Hematopoietic multipotent progenitor cell treated with erythropoietin and hydrocortisone succinate and interleukin-3 and kit ligand, for 6 days (in vitro differentiated cells): ENCODE measurements around the gene RTN4R.

Source experiments
- DNase-seq: peaks from one replicate; pipeline ENCODE4 v3.0.0-alpha.2; 2015

RTN4R gene

DNA sequence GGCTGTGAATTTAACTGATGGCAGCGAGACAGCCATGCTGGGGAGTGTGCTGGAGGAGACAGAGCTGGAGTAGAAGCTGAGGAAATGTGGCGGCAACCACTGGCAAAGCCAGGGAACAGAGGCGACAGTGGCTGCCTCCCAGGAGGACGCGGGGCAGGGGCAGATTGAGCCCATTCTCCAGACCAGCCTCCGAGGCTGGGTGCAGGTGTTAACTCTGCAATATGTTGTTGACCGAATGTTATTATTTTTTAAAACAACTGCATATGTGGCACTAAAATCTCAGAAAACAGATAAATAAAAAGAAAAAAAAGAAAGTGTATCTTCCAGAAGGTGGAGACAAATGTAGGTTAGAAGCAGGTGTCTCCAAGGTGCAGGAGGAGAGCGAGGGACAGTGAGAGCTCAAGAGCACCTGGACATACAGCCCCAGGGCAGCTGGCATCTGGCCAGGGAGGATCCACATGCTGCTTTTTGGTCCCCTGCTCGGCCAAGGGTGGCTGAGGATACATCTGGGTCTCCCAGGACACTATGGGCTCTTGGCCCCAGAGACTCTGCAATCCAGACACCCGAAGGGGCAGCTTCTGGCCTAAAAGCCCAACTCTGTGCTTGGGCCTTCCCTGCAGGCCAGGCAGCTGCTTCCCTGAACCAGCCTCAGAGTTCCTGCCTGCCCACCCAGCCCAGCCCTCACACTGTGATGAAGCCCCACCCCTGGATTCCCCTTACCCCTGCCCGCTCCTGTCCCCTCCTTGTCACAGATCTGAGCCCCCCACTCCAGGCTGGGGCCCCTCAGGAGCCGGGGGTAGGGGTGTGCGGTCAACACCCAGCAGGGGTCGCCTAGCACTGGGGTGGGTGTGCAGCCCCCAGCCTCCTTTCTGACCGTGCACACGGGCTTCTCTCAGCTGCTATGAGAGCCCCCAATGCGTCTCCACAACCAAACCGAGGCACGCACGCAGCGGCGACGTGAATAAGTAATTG lies 12.9 kb downstream of the RTN4R start:
- DNase-seq = no peak

DNA sequence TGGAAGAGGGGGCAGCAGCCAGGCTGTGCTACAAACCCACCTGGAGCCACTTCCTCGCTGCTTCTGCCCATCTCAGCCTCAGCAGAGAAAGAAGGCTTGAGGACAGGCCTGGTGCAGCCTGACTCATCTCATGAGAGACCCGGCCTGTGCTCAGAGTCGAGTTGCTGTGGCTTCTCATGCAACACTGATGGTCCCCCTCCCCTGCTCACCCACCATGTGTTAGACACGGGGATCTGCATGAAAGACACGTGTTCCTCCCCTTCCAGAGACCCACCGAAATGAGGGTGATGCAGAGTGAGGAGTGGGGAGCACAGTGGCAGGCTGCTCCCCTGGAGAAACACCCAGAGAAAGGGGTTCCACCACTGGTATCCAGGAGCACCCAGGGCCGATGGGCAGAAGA lies 15.0 kb downstream of the RTN4R start:
- DNase-seq = no peak

DNA sequence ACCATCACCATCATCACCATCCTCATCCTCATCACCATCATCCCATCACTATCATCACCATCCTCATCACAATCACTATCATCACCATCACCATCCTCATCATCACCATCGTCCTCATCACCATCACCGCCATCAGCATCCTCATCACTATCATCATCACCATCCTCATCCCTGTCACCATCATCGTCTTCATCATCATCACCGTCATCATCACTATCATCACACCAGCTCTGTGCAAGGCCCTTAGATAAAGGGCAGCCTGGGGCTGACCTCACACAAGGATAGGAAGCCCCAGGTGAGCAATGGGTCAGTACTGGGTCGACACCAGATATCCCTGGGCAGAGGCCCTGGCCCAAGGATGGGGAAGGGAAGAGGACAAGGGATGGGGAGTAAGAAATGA lies 16.1 kb downstream of the RTN4R start:
- DNase-seq = no peak

GRCh38 chr22:20251491-20251890 lies 16.6 kb downstream of the RTN4R start:
- DNase-seq = no peak

GRCh38 chr22:20249797-20250354 lies 18.2 kb downstream of the RTN4R start:
- DNase-seq = no peak

DNA sequence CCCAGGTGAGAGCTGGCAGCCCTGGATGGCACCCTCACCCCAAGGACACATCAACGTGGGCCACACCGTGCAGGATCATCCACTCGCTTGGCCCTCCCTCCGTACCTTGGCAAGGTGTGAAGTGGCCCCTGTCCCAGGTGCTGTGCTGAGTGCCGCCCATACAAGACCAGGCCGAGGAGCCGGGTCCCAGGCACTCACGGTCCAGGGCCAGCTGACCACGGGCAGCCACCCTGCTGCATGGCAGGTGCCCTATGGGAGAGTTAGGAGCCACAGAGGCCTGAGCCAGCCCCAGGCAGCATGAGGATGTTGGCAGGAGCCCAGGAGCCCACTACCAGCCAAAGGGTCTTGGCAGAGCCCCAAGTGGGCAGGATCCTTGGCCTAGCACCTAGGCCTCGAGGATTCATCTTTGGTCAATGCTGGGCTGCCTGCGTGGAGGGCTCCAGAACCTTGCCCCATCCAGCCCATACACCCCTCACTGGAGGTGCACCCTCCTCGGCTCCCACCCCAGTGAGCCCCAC lies 19.6 kb downstream of the RTN4R start:
- DNase-seq = no peak

DNA sequence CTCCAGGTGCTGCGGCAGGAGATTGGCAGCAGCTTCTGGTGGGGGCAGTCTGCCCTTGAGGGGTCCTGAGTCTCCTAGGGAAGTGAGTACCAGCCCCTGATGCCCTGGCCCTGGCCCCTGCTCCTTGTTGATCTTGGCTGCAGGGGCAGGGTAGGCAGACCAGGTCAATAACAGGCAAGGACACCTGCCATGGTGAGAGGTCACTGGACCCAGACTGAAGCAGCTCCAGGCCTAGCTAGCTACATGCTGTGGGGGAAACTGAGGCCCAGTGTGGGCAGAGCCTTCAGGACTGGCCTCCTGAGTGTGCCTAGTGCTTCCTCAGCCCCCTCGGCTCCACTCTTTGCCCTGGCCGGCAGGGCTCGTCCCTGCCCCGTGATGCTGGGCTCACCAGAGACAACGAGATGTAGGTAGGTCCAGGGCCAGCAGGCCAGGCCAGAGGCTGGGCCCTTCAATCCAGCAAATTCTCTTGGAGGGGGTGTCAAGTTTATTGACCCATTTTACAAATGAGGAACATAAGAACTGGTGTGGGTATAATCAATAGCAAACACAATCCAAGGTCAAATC lies 20.4 kb downstream of the RTN4R start:
- DNase-seq = no peak

DNA sequence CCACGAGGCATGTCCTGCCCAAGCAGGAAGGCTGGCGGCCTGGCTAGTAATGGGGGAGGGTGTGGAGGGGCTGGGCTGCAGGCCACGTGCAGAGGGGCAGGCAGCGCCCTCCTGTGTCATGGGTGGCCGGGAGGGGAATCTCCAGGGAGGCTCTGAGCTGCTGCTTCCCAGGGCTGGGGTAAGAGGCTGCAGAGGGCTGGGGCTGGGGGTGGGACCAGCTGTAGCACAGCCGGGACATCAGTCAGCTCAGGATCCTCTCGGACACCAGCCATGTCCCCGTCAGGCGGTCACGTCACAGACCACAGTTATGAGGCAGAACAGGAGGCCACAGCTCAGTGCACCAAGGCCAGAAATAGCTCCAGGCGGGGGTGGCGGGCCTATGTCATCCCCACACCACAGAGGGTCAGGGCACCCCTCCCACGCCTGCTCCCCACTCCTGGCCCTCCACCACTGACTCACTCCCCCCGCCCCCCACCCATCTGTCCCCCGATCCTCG lies 21.1 kb downstream of the RTN4R start:
- DNase-seq = no peak

DNA sequence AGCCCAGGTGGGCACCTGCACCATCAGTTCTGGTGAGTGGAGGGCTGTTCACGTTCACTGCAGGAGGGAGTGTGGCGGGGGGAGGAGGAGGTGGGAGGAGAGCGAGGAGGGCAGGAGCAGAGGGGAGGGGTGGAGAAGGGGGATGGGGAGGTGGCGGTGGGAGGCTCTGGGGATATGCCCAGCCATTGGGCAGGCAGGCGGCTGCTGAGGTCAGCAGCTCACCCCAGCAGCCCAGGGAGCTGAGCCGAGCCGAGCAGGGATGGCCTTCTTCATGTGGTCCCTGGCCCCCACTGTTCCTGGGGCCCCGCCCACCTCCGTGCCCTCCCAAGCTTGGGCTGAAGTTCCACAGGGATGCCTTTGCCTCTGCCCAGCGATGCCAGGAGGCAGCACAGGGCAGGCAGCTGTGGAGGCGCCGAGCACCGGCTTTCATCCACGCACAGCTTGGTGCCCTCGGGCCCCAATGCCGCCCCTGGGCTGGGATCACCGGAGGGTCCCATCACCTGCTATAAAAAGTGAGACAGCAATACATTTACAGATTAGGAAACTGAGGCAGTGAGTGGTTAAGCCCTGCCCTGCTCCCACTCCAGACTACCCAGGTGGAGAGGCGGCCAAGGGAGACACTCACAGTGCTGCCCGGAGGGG lies 21.6 kb downstream of the RTN4R start:
- DNase-seq = no peak

- no peak for DNase-seq
These were observed 22.3 kb downstream of the RTN4R start for GRCh38 chr22:20245577-20246367.

DNA sequence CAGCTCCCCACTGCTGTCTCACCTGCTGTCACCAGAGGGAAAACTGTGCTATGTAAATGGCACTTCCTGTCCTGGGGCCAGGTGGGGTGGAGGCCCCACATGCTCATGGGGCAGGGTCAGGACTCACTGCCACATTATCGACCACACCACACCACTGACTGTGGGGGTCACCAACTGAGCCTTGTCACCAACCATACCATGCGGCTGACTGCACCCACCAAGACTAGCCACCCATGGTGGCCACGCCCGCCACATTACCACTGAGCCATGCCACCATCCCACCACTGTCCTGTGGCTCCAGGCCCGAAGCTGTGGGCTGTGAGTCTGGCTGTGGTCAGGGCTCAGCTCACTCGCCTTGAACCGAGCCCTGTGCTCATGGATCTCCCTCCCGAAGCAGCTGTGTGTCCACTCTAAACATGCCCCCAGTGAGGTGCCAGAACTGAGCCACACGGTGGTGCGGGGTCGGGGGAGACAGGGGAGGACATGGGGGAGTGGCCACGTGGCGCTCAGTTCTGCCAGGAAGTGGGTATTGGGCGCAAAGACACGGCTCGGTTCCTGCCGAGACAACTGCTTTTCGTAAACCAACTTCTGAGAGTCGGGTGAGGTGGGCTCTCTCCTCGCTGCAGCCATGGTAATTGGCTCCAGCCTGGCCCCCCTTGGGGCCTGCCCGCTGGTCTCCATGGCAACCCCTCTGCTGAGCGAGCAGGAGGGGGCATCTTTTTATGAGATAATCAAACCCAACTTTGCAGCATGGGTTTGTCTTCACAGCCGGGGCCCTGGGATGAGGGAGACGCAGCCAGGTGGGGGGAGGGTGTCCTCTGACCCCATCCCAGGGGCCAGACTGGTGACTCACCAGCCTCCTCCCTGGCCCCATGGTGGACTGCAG lies 23.2 kb downstream of the RTN4R start:
- no peak for DNase-seq

DNA sequence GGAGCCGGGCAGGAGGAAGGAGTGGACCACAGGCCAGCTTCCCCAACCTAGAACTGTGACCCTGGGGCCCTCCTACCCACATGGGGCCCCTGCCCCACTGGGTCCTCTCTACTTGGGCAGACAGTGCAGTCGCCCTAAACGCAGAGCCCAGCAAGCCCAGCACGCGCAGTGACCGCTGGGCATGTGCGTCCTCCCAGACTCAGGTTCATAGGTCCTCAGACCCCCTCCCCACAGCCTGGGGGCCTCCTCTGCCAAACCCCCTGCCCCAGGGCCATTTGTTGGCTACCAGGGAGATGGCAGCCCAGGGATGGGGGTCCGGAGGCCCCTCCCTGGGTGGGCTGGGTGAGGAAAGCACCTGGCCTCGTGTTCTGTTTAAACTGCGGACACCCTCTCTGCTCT lies 23.9 kb downstream of the RTN4R start:
- DNase-seq = no peak

GRCh38 chr22:20243537-20244249 lies 24.4 kb downstream of the RTN4R start:
- peak; percentile 68 for DNase-seq

DNA sequence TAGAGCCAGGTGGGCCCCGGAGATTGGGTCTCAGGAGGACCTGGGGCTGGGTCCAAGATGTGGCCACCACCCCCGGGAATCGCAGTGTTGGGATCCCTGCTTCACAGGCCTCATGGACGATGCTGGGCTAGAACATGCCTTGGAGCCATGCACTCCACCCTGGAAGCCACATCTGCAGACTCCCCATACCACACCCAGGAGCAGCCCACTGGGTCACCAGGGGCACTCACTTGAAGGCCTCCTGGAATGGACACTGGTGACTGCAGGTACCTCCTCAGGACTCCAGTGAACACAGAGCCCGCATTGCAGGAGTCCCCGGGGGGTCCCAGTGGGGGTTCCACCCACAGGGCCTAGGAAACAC lies 25.0 kb downstream of the RTN4R start:
- no peak for DNase-seq

DNA sequence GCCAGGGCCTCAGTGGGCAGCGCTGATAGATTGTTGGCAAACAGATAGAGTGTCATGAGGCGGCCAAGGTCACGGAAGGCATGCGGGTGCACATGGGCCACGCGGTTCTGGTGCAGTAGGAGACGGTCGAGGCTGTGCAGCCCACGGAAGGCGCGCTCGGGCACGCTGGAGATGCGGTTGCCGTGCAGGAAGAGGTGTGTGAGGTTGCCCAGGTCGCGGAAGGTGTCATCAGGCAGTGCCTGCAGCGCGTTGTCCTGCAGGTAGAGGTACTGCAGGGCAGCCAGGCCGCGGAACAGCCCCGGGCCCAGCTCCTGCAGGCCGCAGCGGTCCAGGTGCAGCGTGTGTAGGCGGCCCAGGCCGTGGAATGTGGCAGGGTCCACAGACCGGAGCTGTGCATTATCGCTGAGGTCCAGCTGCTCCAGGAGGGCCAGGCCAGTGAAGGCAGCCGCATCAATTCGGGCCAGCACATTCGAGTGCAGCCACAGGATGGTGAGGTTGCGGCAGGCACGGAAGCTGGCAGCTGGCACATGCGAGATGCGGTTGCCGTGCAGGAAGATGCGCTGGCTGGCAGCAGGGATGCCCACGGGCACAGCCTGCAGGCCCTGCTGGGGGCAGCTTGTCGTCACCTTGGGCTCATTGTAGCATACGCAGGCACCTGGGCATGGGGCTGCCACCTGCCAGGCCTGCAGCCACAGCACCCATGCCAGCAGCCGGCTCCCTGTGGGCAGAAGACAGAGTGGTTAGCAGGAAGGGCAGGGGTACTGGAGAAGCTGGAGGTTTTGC lies 25.5 kb downstream of the RTN4R start:
- no peak for DNase-seq

GRCh38 chr22:20241579-20242392 lies 26.3 kb downstream of the RTN4R start:
- DNase-seq = no peak

DNA sequence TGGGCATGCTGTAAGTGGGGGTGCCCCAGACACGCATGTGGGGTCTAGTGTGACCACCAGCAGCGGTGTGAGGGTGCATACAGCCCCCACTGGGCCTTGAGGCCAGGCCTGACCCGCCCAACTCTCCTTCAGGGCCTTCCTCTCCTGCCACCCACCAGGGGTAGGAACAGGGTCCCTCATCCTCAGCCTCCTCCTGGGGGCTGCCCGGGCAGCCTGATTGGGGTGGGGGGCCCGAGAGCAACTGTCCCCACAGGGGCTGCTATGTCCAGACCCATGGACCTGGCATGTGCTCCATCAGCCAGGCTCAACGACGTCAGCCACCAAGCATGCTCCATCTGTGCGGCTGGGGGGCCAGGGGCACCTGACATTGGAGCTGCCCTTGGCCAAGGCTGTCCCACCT lies 27.2 kb downstream of the RTN4R start:
- no peak for DNase-seq

GRCh38 chr22:20240447-20240764 lies 27.7 kb downstream of the RTN4R start:
- DNase-seq = no peak
